Epidermal melanocyte (primary cell): ENCODE results near the gene SLC15A4.
"Not testable (repeated sequence)": the region's sequence is repeated elsewhere in the genome, so short reads cannot be mapped to it uniquely, and the experiment has no call there.

Experiments
- DNase-seq: peaks from one replicate; pipeline ENCODE4 v3.0.0; 2011; ENCODE audit warnings: low spot score; ENCODE audit not compliant: insufficient read length

The SLC15A4 gene

DNA sequence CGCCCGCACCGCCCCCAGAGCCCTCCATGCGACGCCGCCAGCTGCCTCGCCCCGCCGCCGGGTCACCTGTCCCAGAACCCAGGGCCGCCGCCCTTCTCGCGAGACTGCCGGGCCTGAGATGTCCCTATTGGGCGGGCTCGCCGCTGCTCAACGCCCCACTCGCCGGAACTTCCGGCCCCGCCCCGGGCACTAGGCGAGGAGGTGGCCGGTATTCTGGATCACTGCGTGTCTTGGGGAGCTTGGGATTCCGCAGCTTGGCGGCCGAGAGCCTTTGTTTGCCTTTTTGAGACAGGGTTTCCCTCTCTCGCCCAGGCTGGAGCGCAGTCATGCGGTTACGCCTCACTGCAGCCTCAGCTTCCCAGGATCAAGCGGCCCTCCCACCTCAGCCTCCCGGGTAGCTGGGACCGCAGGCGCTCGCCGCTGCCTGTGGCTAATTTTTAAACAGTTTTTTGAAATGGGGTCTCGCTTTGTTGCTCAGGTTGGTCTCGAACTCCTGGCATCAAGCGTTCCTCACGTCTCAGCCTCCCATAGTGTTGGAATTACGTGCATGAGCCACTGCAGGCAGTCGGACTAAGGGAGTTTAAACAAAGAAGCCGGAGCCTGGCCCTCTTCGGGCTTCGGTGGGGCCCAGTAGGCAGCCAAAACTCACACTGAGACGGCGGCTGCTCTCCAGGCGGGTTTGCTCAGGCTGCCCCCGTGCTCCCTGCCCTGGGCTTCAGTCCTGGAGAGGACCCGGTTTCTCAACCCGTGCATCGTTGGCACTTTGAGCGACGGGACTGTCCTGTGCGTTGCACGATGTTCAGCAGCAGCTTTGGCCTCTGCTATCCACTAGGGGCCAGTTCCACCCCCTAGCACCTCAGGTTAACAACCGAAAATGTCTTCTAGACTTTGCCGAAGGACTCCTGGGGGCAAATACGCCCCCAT lies at the start of gene SLC15A4:
TSS of gene SLC15A4 (minus strand) at position 43 of the 924 bp plus-strand sequence. CDS start at position 28, 15 bp downstream.
- peak; percentile 98 for DNase-seq

DNA sequence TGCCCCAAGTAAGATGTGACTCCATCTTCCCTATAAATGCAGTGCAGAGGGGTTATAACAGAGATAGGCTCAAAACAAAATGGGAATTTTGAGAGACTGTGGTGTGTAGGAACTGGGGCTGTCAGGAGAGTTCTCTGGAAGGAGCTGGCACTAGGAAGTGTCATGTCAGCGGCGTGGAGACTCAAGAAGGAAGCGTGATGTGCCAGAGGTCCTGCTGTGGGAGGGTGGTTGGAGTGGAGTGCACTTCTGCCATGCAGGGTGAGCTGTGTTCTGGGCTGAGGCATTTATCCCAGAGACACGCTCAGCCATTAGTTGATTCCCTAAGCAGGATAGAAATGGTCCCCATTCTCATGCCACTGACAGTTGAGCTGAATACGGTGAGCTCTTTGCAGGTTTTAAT lies 48.5 kb upstream of the SLC15A4 start:
- DNase-seq: no peak

DNA sequence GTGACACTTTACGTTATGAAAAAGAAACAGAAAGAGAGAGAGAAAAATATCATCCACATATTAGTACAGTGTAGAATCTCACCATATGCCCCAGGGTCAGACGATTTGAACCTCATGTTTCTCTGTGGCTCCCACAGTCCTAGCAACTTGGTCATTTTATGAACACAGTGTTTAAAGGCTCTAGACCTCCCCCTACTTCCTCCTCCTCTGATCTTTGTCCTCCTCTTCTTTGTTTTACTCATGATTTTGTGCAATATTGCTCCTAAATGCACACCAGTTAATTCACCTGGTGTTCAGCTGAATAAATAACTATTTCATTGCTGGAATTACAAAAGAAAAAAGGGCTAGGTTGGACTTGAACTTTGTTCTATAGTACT lies 47.7 kb upstream of the SLC15A4 start:
- DNase-seq: no peak

DNA sequence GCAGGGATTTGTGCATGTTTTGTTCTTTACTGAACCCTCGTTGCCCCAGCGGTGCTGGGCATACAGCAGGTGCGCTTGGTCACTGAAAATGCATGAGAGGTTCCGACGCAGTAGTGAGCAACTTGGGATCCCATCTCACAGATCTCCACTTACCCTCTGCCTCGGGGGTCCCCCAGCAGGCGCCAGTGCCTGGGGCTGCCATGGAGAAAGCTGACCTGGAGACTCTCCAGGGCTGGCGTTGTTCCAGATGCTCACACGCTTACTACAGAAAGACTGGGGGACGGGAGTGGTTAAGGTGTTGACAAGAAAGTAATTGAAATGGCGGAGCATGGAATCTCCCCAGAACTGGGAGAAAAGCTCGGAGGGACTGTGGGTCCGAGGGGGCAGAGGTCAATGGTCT lies 43.7 kb upstream of the SLC15A4 start:
- no peak for DNase-seq

DNA sequence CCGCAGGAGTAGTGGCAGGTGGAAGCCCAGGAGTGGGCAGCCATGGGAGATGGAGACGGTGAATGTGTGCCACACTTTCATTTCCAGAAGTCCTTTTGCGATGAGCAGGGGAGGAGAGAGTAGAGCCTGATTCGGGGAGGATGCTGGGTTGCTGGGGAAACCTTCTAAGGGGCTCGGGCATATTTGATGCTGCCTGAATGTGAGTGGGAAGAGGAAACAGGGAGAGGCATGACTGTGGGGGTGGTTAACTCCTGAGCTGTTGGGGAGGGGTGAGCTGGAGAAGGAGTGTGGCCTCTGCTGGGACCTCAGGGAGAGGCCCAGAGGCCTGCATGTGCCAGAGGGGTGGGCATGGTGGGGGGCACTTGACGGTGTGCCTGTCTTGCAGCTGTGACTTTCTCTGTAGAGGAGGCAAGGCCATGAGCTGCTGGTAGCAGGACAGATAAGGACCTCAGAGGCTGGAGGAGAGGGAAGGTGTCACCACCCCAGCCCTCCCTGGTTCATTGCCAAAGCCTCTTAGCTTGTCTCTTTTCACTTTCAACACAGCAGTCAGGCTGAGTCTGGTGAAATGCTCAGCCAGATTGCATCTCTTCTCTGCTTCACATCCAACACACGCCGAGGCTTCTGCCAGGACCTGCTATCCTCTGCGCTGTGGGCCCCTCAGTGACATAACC lies 40.9 kb upstream of the SLC15A4 start:
- DNase-seq: no peak

DNA sequence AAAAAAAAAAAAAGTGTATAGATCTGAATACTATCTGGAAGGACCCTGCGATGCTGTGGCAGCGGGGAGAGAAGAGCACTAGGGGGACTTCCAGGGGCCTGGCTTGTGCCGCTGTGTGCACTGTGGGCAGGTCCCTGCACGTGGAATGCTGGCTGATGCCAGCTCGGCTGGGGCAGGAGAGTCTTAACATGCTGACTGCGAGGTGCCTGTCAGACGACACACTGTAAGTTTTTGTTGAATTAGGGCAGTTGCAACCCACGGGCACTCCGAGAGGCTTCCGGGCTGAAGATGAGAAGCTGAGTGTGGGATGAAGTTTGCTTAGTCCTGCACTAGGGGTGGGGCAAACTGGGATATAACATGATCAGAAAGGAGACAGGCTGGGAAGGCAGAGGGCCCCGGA lies 40.2 kb upstream of the SLC15A4 start:
- DNase-seq: no peak

DNA sequence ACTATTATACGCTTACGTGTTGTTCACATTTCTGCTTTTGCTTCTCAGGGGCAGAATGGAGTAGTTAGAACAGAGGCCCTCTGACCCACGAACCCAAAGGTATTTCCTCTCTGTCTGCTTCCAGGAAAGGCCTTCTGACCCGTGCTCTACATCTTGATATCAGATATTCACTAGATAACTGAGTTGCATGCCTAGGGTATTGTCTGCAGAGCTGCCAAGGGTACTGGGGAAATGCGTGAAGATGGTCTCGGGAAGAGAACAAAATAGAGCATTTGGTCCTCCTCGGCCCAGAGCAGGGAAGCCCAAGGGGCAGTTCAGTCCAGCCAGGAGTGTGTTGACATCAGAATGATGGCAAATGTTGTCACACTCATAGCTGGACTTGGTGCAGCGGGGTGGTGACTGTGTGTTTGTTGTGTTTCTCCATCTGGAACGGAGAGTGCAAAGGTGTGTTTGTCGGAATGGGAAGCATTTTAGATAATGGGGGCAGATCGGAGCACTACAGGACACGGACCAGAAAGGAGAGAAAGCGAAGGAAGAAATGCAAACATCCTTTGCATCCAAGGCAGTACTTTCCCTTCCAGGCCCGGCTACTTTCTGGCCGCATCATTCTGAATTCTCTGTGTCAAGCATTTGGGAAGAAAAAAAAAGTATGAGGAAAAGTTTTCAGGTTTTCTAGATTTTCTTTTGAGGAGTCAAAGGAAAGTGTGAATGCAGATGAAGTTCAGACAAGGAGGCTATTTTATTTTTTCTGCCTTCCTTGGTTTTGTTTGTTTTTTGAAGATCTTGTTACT lies 37.7 kb upstream of the SLC15A4 start:
- DNase-seq: no peak

DNA sequence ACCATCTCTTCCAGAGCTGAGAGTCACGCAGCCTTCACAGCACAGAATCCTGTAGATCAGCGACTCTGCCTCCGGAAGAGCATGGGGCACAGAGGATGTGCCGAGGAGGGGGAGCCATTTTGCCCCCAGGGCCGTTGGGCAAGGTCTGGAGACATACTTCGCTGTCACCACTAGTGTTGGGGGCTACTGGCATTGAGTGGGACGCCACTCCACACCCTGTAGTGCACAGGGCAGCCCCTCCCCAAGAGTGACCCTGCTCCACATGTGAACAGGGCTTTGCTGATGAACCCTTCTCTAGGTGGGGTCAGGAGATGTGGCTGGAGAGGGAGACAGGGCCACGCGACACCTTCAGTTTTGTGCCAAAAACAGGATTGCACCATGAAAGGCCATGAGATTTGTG lies 35.6 kb upstream of the SLC15A4 start:
- DNase-seq: no peak

DNA sequence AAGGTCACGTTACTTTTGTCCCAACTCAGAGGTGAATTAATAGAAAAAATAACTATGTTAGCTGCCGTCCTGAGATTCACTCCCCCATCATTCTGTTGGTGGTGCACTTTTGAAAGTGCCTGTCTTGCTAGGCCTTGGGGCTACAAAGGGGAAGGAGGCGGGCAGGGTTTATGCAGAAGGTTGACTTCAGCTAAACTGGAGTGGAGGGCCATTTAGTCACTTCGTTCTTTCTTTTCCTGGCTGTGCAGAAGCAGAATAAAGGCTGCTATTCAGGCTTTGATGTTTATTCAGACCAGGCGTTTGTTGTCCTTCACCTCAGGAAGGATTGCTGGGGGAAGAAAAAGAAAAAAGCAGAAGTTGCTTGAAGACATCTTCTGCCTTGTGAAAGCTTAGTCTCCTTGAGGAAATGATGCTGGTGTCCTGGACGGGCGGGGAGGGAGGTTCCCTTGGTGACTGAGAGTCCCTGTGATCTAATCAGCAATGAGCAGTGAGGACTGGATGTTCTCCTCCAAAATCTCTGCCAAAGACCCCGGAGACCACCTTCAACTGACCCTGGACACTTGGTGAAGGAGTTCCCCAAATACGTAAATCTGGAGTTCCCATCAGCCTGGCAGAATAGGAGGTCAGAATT lies 33.5 kb upstream of the SLC15A4 start:
- DNase-seq: no peak

DNA sequence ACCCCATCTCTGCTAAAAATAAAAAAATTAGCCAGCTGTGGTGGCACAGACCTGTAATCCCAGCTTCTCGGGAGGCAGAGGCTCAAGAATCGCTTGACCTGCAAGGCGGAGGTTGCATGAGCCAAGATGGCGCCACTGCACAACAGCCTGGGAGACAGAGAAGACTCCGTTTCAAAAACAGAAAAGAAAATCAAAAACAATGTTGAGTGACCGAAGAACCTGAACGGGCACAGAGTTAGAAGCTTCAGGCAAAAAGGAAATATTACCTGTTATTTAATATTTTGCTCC lies 33.0 kb upstream of the SLC15A4 start:
- no peak for DNase-seq

DNA sequence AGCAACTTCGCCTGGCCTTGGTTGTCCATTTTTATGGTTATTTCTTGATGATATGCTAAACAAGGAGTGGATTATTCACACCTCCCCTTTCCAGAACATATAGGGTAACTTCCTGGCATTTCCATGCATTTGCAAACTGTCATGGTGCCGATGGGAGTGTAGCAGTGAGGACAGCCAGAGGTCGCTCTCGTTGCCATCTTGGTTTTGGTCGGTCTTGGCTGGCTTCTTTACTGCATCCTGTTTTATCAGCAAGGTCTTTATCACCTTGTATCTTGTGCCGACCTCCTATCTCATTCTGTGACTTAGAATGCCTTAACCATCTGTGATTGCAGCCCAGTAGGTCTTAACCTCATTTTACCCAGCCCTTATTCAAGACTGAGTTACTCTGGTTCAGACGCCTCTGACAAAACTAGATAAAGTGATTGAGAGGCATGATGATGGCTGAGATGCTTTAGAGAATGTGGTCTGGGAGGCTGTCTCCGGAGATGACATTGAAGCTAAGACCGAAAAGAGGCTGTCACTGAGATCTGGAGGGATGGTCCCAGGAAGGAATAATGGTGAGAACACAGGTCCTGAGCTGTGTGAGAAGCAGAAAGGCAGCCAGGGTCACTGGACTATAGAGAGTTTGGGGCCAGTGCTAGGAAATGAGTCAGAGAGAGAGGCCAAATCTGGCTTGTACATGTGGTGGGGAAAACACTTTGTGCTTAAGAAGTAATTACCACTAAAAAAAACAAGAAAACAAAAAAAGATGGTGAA lies 32.5 kb upstream of the SLC15A4 start:
- no peak for DNase-seq

DNA sequence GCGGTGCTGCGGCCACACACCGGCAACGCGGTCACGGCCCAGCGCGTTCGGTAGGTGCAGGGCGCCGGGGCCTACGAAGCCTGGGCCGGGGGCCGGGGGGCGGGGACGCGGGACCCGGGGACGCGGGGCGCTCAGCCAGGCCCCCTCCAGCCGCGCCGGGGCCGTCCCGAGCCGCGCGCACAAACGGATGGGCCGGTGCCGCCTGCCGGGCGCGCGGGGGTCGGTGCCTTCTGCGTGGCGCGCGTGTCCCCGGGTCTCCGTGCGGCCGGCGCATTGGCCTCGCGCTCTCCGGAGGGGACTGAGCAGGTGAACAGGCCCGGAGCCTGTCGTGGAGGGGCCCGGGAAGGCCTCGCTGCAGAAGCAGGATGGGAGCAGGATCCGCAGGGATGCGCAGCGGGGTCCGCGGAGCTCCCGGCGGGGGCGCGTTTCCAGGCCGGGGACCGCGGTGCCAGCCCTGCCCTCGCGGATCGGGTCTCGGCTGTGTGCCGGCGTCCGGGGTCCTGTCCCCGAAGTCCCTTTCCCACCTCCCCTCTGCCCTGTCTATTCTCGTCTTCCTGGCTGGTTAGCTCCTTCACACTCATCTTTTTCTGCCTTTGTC lies 29.9 kb upstream of the SLC15A4 start:
- DNase-seq: no peak

DNA sequence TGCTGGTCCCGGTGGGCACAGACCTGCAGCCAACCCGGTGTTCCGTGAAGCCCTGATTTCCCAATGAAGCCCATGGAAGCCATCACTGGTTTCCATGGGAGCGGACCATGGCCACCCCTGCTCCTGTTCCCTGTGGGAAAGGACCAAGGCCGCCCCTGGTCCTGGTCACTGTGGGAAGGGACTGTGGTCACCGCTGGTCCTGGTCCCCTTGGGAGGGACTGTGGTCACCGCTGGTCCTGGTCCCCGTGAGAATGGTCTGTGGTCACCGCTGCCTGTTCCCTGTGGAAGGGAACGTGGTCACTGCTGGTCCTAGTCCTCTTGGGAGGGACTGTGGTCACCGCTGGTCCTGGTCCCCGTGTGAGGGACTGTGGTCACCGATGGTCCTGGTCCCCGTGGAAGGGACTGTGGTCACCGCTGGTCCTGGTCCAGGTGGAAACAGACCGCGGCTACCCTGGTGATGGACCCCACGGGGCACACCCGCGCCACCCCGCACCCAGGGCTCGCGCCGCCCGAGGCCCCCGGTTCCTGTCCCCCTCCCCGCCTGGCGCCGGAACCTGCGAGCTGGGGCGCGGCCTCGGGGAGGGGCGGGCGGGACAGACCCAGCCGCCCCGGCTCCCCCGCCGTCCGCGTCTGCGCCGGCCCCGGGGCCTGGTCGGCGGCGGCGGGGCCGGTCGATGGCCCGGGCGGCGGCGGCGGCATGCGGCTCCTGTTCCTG lies 29.3 kb upstream of the SLC15A4 start, which contains the start of gene GLT1D1:
TSS of gene GLT1D1 (plus strand) at position 594 of the 715 bp plus-strand sequence. CDS start at position 698, 104 bp downstream.
- DNase-seq: no peak

DNA sequence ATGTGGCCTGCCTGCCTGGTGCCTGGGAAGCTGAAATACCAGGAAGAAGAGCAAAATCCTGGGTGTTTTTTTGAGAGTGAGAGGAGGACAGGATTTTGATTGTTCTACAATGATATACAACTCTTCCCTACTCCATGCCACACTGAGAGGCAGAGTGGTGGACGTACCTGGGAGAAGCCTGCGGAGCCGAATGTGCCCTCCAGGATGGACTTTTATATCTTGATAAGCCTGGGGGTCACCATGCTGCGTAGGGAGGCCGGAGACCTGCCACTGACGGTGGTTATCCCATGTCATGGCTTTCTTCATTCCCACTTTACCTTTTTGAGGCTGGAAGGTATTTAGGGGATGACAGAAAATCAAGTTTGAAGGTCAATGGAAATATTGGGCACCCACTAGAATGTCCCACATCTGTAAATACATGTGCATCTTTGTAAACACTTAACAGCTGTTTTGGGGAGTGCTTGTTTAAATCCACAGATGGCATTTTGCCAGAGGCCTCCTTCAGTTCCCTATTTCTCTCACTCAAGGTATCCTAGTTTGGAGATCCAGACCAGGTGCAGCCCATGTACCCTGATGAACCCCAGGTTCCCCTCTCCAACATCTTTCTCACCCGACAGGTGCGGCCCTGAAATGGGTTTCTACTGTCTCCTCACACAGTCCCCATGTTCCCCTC lies 28.4 kb upstream of the SLC15A4 start:
- DNase-seq: no peak

DNA sequence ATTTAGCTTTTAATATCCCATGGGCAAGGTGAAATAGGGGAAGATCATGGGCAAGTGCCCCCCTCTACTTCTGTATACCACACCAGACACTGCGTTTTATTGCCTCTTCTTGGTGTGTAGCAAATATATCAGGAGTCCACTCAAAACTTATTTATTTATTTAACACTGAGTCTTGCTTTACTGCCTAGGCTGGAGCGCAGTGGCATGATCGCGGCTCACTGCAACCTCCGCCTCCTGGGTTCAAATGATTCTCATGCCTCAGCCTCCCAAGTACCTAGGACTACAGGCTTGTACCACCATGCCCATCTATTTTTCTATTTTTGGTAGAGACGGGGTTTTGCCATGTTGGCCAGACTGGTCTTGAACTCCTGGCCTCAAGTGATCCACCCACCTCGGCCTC lies 27.7 kb upstream of the SLC15A4 start:
- DNase-seq: not testable (repeated sequence)

DNA sequence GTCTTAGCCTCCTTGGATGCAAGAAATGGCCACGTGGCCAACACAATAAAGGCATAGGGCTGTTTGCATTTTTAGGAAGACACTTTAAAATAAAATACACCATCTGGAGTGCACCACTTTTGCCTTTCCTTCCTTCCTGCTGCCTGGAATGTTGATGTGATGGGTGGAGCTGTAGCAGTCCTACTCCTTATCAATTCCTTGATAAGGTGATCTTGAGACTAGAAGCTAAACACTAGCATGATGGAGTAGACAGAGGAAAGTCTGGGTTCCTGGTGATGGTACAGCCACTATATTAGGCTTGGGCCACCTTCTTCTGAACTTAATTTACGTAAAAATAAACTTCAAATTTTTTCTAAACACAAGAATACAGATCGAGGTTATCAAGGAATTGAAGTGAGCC lies 26.6 kb upstream of the SLC15A4 start:
- no peak for DNase-seq

DNA sequence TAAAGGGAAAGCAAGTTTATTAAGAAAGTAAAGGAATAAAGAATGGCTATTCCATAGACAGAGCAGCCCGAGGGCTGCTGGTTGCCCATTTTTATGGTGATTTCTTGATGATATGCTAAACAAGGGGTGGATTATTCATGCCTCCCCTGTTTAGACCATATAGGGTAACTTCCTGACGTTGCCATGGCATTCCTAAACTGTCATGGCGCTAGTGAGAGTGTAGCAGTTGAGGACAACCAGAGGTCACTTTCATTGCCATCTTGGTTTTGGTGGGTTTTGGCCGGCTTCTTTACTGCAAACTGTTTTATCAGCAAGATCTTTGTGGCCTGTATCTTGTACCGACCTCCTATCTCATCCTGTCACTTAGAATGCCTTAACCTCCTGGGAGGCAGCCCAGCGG lies 26.0 kb upstream of the SLC15A4 start:
- not testable (repeated sequence) for DNase-seq

DNA sequence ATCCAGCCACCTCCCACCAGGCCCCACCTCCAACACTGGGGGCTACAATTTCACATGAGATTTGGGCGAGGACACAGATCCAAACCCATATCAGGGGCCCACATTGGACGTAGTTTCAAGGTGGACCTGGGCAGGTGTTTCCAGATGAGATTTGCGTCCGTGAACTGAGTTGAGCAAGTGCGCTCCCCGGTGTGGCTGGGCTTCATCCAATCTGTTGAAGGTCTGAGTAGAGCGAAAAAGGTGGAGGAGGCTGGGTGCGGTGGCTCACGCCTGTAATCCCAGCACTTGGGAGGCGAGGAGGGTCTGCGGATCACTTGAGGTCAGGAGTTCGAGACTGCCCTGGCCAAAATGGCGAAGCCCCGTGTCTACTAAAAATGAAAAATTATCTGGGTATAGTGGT lies 24.6 kb upstream of the SLC15A4 start:
- no peak for DNase-seq

DNA sequence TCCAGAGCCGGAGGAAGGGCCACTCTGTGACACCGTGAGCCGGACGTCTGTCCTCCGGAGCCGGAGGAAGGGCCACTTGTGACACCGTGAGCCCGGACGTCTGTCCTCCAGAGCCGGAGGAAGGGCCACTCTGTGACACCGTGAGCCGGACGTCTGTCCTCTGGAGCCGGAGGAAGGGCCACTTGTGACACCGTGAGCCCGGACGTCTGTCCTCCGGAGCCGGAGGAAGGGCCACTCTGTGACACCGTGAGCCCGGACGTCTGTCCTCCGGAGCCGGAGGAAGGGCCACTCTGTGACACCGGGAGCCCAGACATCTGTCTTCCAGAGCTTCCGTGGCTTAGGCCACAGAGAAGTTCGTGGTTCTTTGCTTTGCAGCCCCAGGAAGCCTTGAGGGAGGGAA lies 22.9 kb upstream of the SLC15A4 start:
- DNase-seq: not testable (repeated sequence)
